Measurements from ENCODE around the gene TROAP. TPM values are rescaled to one million over a fixed set of nuclear protein-coding genes. Genes with fewer than 3 reads are reported as not detected.

Gene TROAP
- total and polyA plus RNA-seq, 9 of the 15 experiments (the other 6 are each of a cell fraction or from before 2014, with no cell fraction given), result 46.4 to 171 (median 59.8) TPM

GRCh38 chr12:49342066-49342913 lies 19.2 kb downstream of the TROAP start (continued):
- TF ChIP-seq, protein P1, sequence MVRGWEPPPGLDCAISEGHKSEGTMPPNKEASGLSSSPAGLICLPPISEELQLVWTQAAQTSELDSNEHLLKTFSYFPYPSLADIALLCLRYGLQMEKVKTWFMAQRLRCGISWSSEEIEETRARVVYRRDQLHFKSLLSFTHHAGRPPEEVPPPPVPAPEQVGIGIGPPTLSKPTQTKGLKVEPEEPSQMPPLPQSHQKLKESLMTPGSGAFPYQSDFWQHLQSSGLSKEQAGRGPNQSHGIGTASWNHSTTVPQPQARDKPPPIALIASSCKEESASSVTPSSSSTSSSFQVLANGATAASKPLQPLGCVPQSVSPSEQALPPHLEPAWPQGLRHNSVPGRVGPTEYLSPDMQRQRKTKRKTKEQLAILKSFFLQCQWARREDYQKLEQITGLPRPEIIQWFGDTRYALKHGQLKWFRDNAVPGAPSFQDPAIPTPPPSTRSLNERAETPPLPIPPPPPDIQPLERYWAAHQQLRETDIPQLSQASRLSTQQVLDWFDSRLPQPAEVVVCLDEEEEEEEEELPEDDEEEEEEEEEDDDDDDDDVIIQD (CRISPR knock-in tag; IDR thresholded peaks at IDR 0.05), result no peak
- TF ChIP-seq HMGN3 (IDR thresholded peaks at IDR 0.05; ENCODE audit: borderline replicate concordance, extremely low read depth, insufficient read length, low read depth, low read length), result peak; percentile 34
- peak; percentile 86 for TF ChIP-seq ZNF511 (CRISPR knock-in tag; IDR thresholded peaks at IDR 0.05)
- peak; percentile 88; the same call in 1 of the 2 replicates for TF ChIP-seq MTA3 (IDR thresholded peaks at IDR 0.05; ENCODE audit: borderline replicate concordance)
- TF ChIP-seq ZNF507 (tag; conservative IDR thresholded peaks at IDR 0.05), result no peak
- TF ChIP-seq CREM (IDR thresholded peaks at IDR 0.05; ENCODE audit: low read depth), result 0 out of 2 replicates have a peak, but pooled peaks have one; percentile 51
- no peak; the same call in 1 of the 2 replicates for TF ChIP-seq RNF2 (IDR thresholded peaks at IDR 0.05)
- no peak for TF ChIP-seq SIRT6 (IDR thresholded peaks at IDR 0.05; ENCODE audit: low read depth, low read length)
- TF ChIP-seq TAF7 (tag; IDR thresholded peaks at IDR 0.05), result no peak
- TF ChIP-seq MNT (conservative IDR thresholded peaks at IDR 0.05), result peak in 1 of 2 experiments; percentile 53; a peak in 1 of 4 replicates
- TF ChIP-seq PTRF (tag; IDR thresholded peaks at IDR 0.05), result no peak
- TF ChIP-seq YY1 (IDR thresholded peaks at IDR 0.05; ENCODE audit: borderline replicate concordance in 1 of 3, control insufficient read depth in 1 of 3, extremely low read depth in 1 of 3, insufficient read depth in 3 of 3, insufficient read length in 1 of 3, insufficient replicate concordance in 2 of 3, low read depth in 1 of 3, low read length in 2 of 3), result peak in 1 of 3 experiments; percentile 45
- peak; percentile 59 for TF ChIP-seq MYC (IDR thresholded peaks at IDR 0.05; ENCODE audit: low read depth, low read length)
- no peak for TF ChIP-seq MYC (CRISPR knock-in tag; IDR thresholded peaks at IDR 0.05; ENCODE audit: borderline replicate concordance, low read depth)
- TF ChIP-seq NCOA1 (IDR thresholded peaks at IDR 0.05; ENCODE audit: low read depth), result no peak
- TF ChIP-seq, protein P2, sequence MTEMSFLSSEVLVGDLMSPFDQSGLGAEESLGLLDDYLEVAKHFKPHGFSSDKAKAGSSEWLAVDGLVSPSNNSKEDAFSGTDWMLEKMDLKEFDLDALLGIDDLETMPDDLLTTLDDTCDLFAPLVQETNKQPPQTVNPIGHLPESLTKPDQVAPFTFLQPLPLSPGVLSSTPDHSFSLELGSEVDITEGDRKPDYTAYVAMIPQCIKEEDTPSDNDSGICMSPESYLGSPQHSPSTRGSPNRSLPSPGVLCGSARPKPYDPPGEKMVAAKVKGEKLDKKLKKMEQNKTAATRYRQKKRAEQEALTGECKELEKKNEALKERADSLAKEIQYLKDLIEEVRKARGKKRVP (CRISPR knock-in tag; IDR thresholded peaks at IDR 0.05), result 0 out of 2 replicates have a peak, but pooled peaks have one; percentile 30
- TF ChIP-seq, protein P3, sequence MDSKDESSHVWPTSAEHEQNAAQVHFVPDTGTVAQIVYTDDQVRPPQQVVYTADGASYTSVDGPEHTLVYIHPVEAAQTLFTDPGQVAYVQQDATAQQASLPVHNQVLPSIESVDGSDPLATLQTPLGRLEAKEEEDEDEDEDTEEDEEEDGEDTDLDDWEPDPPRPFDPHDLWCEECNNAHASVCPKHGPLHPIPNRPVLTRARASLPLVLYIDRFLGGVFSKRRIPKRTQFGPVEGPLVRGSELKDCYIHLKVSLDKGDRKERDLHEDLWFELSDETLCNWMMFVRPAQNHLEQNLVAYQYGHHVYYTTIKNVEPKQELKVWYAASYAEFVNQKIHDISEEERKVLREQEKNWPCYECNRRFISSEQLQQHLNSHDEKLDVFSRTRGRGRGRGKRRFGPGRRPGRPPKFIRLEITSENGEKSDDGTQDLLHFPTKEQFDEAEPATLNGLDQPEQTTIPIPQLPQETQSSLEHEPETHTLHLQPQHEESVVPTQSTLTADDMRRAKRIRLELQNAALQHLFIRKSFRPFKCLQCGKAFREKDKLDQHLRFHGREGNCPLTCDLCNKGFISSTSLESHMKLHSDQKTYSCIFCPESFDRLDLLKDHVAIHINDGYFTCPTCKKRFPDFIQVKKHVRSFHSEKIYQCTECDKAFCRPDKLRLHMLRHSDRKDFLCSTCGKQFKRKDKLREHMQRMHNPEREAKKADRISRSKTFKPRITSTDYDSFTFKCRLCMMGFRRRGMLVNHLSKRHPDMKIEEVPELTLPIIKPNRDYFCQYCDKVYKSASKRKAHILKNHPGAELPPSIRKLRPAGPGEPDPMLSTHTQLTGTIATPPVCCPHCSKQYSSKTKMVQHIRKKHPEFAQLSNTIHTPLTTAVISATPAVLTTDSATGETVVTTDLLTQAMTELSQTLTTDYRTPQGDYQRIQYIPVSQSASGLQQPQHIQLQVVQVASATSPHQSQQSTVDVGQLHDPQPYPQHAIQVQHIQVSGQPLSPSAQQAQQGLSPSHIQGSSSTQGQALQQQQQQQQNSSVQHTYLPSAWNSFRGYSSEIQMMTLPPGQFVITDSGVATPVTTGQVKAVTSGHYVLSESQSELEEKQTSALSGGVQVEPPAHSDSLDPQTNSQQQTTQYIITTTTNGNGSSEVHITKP (IDR thresholded peaks at IDR 0.05; ENCODE audit: partially characterized antibody), result no peak
- no peak for TF ChIP-seq ZNF586 (CRISPR knock-in tag; conservative IDR thresholded peaks at IDR 0.05)

Measured in K562 (cell line).